Karpas-422 (cell line): ENCODE results near the gene RXRA. TPM values are rescaled to one million over a fixed set of nuclear protein-coding genes. Genes with fewer than 3 reads are reported as not detected.

ENCODE experiments used
- DNase-seq: peaks from one replicate; pipeline ENCODE4 v3.0.0-alpha.2; 2015
- H2AFZ ChIP-seq: fragments of 200-600 bp; sonication (generic); 2 replicates; pipeline ENCODE4 v1.6.1; 2014; ENCODE audit warnings: antibody characterized with exemption, low read length, mixed read lengths
- H3K27ac ChIP-seq: fragments of 200-600 bp; sonication (generic); 2 replicates; pipeline ENCODE4 v1.5.1; 2014; ENCODE audit warnings: mild to moderate bottlenecking, low read length, moderate library complexity
- H3K27me3 ChIP-seq: fragments of 200-600 bp; sonication (generic); 2 replicates; pipeline ENCODE4 v1.6.1; 2014; ENCODE audit warnings: low read length, mixed read lengths
- H3K36me3 ChIP-seq: fragments of 200-600 bp; sonication (generic); 2 replicates; pipeline ENCODE4 v1.6.1; 2014; ENCODE audit warnings: low read length, mixed read lengths; ENCODE audit not compliant: insufficient read depth
- H3K4me1 ChIP-seq: fragments of 200-600 bp; sonication (generic); 2 replicates; pipeline ENCODE4 v1.6.1; 2014; ENCODE audit warnings: mild to moderate bottlenecking, low read length, mixed read lengths
- H3K4me2 ChIP-seq: fragments of 200-600 bp; sonication (generic); 2 replicates; pipeline ENCODE4 v1.6.1; 2014; ENCODE audit warnings: low read length, low read depth, mild to moderate bottlenecking; ENCODE audit not compliant: poor library complexity, severe bottlenecking
- H3K4me3 ChIP-seq: fragments of 200-600 bp; sonication (generic); 2 replicates; pipeline ENCODE4 v1.5.1; 2014; ENCODE audit warnings: mild to moderate bottlenecking, antibody characterized with exemption, low read length, mixed read lengths
- H3K79me2 ChIP-seq: fragments of 200-600 bp; sonication (generic); 2 replicates; pipeline ENCODE4 v1.6.1; 2014; ENCODE audit warnings: mild to moderate bottlenecking, low read length, mixed read lengths
- H3K9ac ChIP-seq: fragments of 200-600 bp; sonication (generic); 2 replicates; pipeline ENCODE4 v1.6.0; 2014; ENCODE audit warnings: low read length
- H3K9me2 ChIP-seq: fragments of 200-600 bp; sonication (generic), shearing (Covaris generic); replicated peaks from 2 replicates; pipeline ENCODE4 v1.6.0; 2014; ENCODE audit warnings: mild to moderate bottlenecking, low read length, moderate library complexity; ENCODE audit not compliant: insufficient read depth
- H3K9me3 ChIP-seq: fragments of 300-700, 200-600 bp; sonication (generic); 2 replicates; pipeline ENCODE4 v1.6.1; 2014; ENCODE audit warnings: low read length, mixed read lengths
- H4K20me1 ChIP-seq: fragments of 200-600 bp; sonication (generic); 2 replicates; pipeline ENCODE4 v1.6.1; 2014; ENCODE audit warnings: mild to moderate bottlenecking, antibody characterized with exemption, low read length, low read depth; ENCODE audit not compliant: insufficient read depth
- small RNA-seq: library from RNA; depleted of rRNA; stranded (forward); fragments of <200 nt; gene quantifications from one replicate; pipeline ENCODE3, GENCODE V24; 2014
- total RNA-seq: library from RNA; depleted of rRNA; stranded (reverse); fragments of >200 nt; shearing (Covaris generic); gene quantifications from 2 replicates; pipeline ENCODE4 v1.2.3, GENCODE V29; 2014; ENCODE audit warnings: low replicate concordance; rRNA removed

Gene RXRA
- total RNA-seq, 1 experiment from 2014 or later = not detected

DNA sequence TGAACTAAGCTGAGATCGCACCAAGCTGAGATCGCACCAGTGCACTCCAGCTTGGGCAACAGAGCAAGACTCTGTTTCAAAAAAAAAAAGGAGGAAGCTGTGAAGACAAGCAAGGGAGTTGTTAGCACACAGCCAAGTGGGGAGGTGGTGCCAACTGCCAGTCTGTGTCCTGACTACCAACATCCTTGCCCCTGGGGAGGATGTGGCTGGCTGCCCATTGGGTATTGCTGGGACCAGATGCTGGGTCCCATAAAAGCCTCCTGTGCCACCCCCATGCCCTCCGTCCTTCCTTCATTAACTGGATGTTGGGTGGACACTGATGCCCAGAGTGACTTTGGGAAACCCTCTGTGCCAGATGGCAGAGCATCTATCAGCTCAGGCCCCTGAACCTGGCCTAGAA is 158.2 kb downstream of the RXRA start:
- Histone ChIP-seq H2AFZ (no peak overlapping the region), H3K4me1 (no peaks in the 10 kb centered on the region), H3K9me2 (no peaks in the 10 kb centered on the region), H3K4me3 (no peak overlapping the region), H3K9me3 (no peaks in the 10 kb centered on the region), H3K36me3 (no peaks in the 10 kb centered on the region), H3K27me3 (no peaks in the 10 kb centered on the region), H3K27ac (no peak overlapping the region), H3K79me2 (no peaks in the 10 kb centered on the region), H3K9ac (no peak overlapping the region), H3K4me2 (no peak overlapping the region), H4K20me1 (no peaks in the 10 kb centered on the region)
- no peak for DNase-seq

DNA sequence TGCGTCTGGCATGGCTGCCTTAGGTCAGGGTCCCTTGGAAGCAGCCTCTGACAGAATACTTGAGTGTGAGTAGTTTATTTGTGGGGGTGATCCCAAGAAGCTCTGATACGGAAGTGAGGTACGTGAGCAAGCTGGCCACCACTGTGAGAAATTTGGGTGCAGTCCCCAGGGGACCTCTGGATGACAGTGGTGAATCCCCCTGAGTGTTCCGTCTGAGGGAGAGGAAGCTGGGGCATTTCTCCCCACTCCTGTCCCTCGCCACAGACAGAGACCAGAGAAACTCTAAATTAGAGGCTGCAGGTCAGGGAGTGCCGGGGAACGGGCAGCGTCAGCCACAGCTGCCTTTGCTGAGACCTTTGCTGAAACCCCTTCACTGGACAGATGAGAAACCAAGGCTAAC is 159.4 kb downstream of the RXRA start:
- no peaks in the 10 kb centered on the region for H3K4me1 ChIP-seq
- no peaks in the 10 kb centered on the region for H3K36me3 ChIP-seq
- no peaks in the 10 kb centered on the region for H3K9me2 ChIP-seq
- H3K9ac ChIP-seq = no peak overlapping the region
- H4K20me1 ChIP-seq = no peaks in the 10 kb centered on the region
- DNase-seq = peak; percentile 42
- no peaks in the 10 kb centered on the region for H3K9me3 ChIP-seq
- no peaks in the 10 kb centered on the region for H3K79me2 ChIP-seq
- no peak overlapping the region for H3K4me2 ChIP-seq
- no peaks in the 10 kb centered on the region for H3K27me3 ChIP-seq
- no peak overlapping the region for H2AFZ ChIP-seq
- no peak overlapping the region for H3K27ac ChIP-seq
- no peak overlapping the region for H3K4me3 ChIP-seq

DNA sequence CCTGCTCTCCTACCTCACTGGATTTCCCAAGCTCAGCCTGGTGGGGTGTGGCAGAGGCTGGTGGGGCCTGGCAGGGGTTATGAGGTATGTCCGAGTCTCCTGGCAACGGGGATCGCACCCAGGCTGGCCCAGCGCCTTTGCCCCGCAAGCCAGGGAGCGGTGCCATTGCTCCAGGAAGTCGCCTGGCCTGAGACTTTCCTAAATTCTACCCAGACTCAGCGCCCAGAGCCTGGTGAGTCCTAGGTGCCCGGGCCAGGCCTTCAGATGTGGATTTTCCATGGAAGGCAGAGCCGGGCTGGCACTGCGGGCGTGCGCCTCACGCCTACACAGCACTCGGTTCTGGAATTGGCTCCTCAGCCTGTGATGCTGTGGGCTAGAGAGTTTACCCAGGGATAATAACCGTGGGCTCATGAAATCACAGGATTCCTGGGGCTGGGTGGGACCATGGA is 159.9 kb downstream of the RXRA start:
- no peak for DNase-seq
- H3K4me2 ChIP-seq = no peak overlapping the region

DNA sequence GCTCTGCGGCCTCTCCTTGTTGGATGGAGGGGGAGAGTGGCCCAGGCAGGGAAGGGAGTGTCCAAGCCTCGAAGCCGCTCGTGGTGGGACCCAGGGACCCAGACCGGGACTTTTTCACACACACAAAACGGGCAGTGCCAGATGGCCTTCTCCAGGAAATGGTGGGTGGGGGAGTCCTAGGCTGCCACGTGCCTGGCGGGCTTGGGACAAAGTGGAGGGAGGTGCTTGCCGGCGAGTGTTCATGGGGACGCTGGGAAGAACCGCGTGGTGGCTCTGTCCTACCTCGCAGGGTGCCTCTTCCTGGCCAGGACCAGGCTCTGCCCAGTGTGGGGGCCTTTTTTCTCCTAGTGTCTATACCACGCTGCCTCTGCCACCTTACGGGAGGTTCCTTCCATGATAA is 160.3 kb downstream of the RXRA start:
- H3K9ac ChIP-seq = no peak overlapping the region
- no peak overlapping the region for H3K4me2 ChIP-seq
- H3K4me1 ChIP-seq = no peaks in the 10 kb centered on the region
- H3K27me3 ChIP-seq = no peaks in the 10 kb centered on the region
- H3K27ac ChIP-seq = no peak overlapping the region
- H4K20me1 ChIP-seq = no peaks in the 10 kb centered on the region
- no peaks in the 10 kb centered on the region for H3K9me2 ChIP-seq
- H3K79me2 ChIP-seq = no peaks in the 10 kb centered on the region
- no peaks in the 10 kb centered on the region for H3K36me3 ChIP-seq
- H2AFZ ChIP-seq = no peak overlapping the region
- H3K4me3 ChIP-seq = no peak overlapping the region
- H3K9me3 ChIP-seq = no peaks in the 10 kb centered on the region
- no peak for DNase-seq

More for the DNA sequence above, 159.9 kb downstream of the RXRA start:
- no peaks in the 10 kb centered on the region for H3K36me3 ChIP-seq
- no peaks in the 10 kb centered on the region for H3K79me2 ChIP-seq
- H2AFZ ChIP-seq = no peak overlapping the region
- H3K27me3 ChIP-seq = no peaks in the 10 kb centered on the region
- H3K27ac ChIP-seq = no peak overlapping the region
- no peaks in the 10 kb centered on the region for H3K9me3 ChIP-seq
- no peaks in the 10 kb centered on the region for H3K9me2 ChIP-seq
- H4K20me1 ChIP-seq = no peaks in the 10 kb centered on the region
- H3K4me3 ChIP-seq = no peak overlapping the region
- H3K4me1 ChIP-seq = no peaks in the 10 kb centered on the region
- H3K9ac ChIP-seq = no peak overlapping the region

Small RNA genes within 50 kb of the gene (small RNA-seq; reads per million reads assigned to genes)
- not detected for gene MIR4669

Other genes starting within 250 kb of the RXRA start
- gene WDR5, start 190.4 kb upstream of the RXRA start, total RNA-seq = 19.6 and 26.6 TPM in 2 replicates
- gene RNU6ATAC, start 161.9 kb upstream of the RXRA start, total RNA-seq = not detected in 2 replicates